Measurements from ENCODE around the gene NOTCH1. TPM values are rescaled to one million over a fixed set of nuclear protein-coding genes. Genes with fewer than 3 reads are reported as not detected.

NOTCH1 gene
- polyA plus RNA-seq, 2 of the 4 experiments (the other 2 are of a cell fraction) = 0.88 to 5.7 TPM

GRCh38 chr9:136499071-136499934 is 46.5 kb downstream of the NOTCH1 start (continued):
- TF ChIP-seq, protein P1, sequence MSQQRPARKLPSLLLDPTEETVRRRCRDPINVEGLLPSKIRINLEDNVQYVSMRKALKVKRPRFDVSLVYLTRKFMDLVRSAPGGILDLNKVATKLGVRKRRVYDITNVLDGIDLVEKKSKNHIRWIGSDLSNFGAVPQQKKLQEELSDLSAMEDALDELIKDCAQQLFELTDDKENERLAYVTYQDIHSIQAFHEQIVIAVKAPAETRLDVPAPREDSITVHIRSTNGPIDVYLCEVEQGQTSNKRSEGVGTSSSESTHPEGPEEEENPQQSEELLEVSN (IDR thresholded peaks at IDR 0.05; ENCODE audit: borderline replicate concordance, low read depth) = no peak
- no peak for TF ChIP-seq RFX5 (IDR thresholded peaks at IDR 0.05)
- no peak for TF ChIP-seq HOXB5 (CRISPR knock-in tag; IDR thresholded peaks at IDR 0.05)

GRCh38 chr9:136497916-136498695 is 47.7 kb downstream of the NOTCH1 start:
- H3K4me2 ChIP-seq = no peak overlapping the region
- ATAC-seq (no peak), DNase-seq (ENCODE audit: low read depth in 1 of 2, low spot score in 1 of 2) (no peak), FAIRE-seq (no peak)
- ChIA-PET CTCF (interaction anchor here (1.1 to 10.2 kb wide), 3 partner anchors 11 to 134 kb away, joined by 3 to 128 read pairs (median 68); no protein-coding TSS in a partner anchor), POLR2A (no interaction called here)
- H3K9me3 ChIP-seq = no peaks in the 10 kb centered on the region
- TF ChIP-seq POLR2A (IDR thresholded peaks at IDR 0.05; ENCODE audit: low read length) (no peak), TP53 (CRISPR knock-in tag; IDR thresholded peaks at IDR 0.05) (no peak), HOXB13 (CRISPR knock-in tag; IDR thresholded peaks at IDR 0.05; ENCODE audit: low read depth) (no peak), PHF8 (IDR thresholded peaks at IDR 0.05; ENCODE audit: borderline replicate concordance, low read depth) (no peak), NR3C1 (IDR thresholded peaks at IDR 0.05) (no peak), ZNF302 (CRISPR knock-in tag; IDR thresholded peaks at IDR 0.05) (no peak), NPAS2 (CRISPR knock-in tag; IDR thresholded peaks at IDR 0.05; ENCODE audit: borderline replicate concordance) (no peak), KDM5A (IDR thresholded peaks at IDR 0.05) (no peak), EHF (CRISPR knock-in tag; IDR thresholded peaks at IDR 0.05) (no peak), SREBF2 (IDR thresholded peaks at IDR 0.05) (no peak), FOSB (CRISPR knock-in tag; IDR thresholded peaks at IDR 0.05) (no peak), ZSCAN20 (CRISPR knock-in tag; IDR thresholded peaks at IDR 0.05) (no peak), HOXA7 (CRISPR knock-in tag; IDR thresholded peaks at IDR 0.05) (no peak), EHMT2 (IDR thresholded peaks at IDR 0.05; ENCODE audit: low read depth) (no peak), MAZ (IDR thresholded peaks at IDR 0.05; ENCODE audit: borderline replicate concordance, low read depth, low read length) (no peak), REST (IDR thresholded peaks at IDR 0.05) (no peak), ZC3H11A (IDR thresholded peaks at IDR 0.05) (no peak)
- TF ChIP-seq, protein P2, sequence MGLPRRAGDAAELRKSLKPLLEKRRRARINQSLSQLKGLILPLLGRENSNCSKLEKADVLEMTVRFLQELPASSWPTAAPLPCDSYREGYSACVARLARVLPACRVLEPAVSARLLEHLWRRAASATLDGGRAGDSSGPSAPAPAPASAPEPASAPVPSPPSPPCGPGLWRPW (IDR thresholded peaks at IDR 0.05) = no peak
- H3K27ac ChIP-seq = no peak overlapping the region
- WGBS (ENCODE audit: missing lambda C conversion rate) = 86% methylated on average over 16 of the region's 28 CpGs
- no peak overlapping the region for H3K4me3 ChIP-seq
- H3K4me1 ChIP-seq = no peaks in the 10 kb centered on the region
